ENCODE data around the gene PLA2G4D. TPM values are rescaled to one million over a fixed set of nuclear protein-coding genes. Genes with fewer than 3 reads are reported as not detected.

The PLA2G4D gene
- total RNA-seq, 1 donor from 2014 or later, result not detected

DNA sequence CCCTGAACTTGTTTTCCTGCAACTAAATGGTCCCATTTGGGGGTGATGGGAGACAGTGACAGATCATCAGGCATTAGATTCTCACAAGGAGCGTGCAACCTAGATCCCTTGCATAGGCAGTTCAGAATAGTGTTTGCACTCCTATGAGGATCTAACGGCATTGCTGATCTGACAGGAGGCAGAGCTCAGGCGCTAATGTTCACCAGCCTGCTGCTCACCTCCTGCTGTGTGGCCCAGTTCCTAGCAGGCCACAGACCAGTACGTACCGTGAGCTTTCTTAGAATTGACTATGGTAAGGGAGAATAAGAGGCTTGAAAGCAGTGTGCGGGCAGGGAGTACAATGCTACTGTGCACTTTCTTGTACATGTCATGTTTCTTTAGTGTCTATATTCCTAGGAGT, 56.0 kb downstream of the PLA2G4D start:
- intact Hi-C loops (cut with DNase I), result no loop called here
- DNase-seq (ENCODE audit: low spot score), result no peak
- no peak for ATAC-seq

DNA sequence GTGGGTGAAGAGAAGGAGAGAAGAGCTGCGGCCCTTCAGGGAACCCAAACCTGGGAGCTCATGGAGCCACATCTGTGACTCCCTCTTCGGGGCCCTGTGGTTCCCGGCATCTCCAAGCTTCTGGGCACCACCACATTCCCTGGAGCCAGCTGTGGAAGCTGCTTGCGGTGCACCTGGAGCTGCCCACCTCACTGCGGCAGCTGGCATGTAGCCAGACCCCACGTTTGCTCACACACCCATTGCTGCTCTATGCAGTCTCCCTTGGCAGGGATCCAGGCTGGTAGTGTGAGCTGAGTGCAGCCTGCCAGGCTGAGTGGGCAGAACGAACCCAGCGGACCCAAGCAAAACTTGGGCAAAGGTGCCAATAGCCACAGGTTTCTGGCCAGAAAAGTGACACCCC, 56.7 kb downstream of the PLA2G4D start:
- intact Hi-C loops (cut with DNase I), result no loop called here
- DNase-seq (ENCODE audit: low spot score) (no peak), ATAC-seq (no peak)

DNA sequence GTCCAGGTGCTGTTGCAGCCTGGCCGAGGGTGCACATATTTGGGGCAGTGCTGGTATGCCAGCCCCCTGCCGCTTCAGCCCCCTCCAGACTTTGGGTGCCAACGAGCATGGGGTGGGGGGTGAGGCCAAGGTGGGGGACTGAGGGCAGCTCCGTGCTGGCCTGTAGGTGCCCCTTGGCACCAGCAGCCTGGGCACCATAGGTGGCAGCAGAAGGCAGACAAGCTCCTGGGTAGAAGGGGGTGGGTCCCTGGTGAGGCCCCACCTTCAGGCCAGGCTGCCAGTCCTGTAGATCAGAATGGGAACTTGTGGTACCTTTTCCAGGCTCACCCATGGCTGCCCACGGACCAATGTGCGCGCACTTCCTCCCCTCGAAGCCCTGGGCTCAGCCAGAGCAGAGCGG, 57.4 kb downstream of the PLA2G4D start:
- DNase-seq (ENCODE audit: low spot score) (no peak), ATAC-seq (no peak)
- intact Hi-C loops (cut with DNase I), result no loop called here

DNA sequence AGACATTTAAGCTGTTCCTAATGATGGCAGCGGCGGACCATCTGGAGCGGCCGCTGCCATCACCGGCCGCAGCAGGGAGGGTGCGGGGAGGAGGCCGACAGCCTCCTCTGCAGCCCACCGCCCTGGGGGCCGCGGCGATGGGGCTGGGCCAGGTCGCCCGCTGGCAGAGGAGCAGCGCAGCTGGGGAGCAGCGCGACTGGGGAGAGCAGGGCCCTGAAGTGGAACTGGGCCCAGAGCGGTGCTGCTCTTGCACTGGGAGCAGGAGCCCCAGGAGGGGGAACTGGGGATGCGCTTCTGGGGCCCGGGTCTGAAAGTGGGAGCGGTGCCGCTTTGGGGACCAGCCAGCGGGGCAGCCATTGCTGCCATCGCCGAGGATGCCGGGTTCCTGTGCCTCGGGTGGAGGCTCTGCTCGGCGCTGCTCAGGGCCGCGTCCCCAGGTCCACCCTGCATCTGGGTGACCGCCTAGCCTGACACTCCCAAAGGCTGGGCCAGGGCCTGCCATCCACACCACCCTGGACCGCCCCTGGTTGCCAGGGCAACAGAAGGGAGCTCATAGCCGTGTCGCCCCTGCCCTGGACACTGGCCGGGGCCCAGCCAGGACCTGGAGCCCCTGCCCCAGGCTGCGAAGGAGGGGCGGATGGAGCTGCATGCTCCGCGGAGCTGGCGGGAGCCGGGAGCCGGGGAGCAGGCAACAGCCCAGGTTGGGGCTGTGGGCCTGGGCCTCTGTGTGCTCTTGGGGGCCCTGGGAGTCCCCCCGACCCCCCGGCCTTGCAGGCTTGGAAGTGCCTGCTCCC, 58.1 kb downstream of the PLA2G4D start:
- intact Hi-C loops (cut with DNase I), result no loop called here
- no peak for ATAC-seq
- DNase-seq (ENCODE audit: low spot score), result no peak

DNA sequence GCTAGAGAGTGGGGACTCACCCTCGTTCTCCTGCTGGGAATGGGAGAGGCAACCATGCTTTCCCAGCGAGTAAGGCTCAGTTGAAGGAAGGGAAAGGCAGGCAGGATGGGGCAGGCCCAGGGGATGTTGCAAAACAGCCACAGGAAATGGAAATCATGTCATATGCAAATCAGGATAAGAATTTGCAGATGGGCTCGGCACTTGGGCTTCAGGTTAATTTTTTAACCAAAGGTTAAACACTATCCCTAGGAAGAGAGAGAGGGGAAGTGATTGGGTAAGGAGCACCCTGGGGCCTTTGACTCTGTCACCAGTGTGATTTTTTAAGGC, 59.0 kb downstream of the PLA2G4D start:
- DNase-seq (ENCODE audit: low spot score), result no peak
- intact Hi-C loops (cut with DNase I), result no loop called here
- no peak for ATAC-seq

DNA sequence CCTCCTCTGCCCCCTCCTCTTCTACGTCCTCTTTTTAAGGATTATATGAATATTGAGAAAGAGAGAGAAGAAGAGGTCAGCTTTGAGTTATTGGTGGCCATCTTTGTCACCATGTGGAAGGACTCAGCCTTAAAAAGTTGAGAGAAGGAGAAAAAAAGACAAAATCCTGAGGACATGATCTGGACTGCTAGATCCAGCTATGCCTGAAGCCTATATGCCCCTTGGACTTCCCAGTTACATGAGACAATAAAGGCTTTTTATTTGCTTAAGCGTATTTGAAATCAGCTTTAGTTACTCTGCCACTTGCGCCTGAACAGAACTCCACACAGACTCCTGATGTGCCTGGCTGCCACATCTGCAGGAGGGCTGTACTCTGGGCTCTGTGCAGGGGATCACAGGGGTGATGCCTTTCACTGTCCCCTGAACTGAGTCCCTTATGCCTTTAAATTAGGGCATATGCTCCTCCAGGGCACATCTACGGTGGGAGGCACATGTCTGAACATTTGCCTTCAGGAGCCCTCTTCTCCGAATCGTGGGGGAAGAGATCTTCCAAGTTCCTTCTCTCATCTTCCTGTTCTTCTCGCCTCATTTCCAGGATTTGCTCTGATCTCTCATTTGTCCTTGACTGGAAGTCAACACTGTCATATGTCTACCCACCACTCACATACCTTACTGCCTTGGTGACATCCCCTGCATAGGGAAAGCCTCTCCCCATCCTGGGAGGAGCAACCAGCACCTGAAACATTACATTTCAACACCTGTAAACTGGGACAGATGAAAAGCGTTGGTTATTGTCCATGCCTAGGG, 59.5 kb downstream of the PLA2G4D start:
- no peak for DNase-seq (ENCODE audit: low spot score)
- intact Hi-C loops (cut with DNase I), result no loop called here

DNA sequence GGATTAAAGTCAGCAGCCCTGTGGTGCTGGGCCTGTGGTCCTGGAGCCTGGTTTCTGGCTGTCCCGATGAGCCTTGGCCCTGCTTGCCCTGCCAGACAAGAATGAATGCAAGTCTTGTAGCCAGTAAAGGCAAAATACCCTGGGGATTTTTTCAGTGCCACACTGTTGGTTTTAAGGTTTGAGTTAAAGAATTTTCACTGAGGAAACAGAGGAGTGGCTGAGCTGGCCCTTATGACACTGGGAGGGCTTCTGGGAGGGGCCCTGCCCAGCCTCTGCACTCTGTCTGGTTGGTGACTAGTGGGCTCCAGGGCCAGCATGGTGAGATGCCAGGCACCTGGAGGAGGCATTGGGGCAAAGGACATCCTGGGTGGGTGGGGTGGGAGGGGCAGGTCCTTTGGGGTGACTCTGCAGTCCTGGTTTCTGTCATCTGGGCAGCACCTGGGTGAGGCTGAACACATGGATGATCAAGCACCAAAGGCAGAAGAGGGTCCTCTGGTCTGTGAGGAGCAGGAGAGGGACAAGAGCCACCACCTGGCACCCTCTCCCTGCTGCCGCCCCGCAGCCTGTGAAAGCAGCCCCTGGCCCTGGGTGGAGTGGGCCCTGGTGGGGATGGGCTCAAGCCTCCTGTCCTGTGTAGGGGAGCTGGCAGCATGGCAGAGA, 61.0 kb downstream of the PLA2G4D start:
- DNase-seq (ENCODE audit: low spot score), result no peak
- ATAC-seq, result no peak
- intact Hi-C loops (cut with DNase I), result no loop called here

More for the DNA sequence above, 59.5 kb downstream of the PLA2G4D start:
- no peak for ATAC-seq

DNA sequence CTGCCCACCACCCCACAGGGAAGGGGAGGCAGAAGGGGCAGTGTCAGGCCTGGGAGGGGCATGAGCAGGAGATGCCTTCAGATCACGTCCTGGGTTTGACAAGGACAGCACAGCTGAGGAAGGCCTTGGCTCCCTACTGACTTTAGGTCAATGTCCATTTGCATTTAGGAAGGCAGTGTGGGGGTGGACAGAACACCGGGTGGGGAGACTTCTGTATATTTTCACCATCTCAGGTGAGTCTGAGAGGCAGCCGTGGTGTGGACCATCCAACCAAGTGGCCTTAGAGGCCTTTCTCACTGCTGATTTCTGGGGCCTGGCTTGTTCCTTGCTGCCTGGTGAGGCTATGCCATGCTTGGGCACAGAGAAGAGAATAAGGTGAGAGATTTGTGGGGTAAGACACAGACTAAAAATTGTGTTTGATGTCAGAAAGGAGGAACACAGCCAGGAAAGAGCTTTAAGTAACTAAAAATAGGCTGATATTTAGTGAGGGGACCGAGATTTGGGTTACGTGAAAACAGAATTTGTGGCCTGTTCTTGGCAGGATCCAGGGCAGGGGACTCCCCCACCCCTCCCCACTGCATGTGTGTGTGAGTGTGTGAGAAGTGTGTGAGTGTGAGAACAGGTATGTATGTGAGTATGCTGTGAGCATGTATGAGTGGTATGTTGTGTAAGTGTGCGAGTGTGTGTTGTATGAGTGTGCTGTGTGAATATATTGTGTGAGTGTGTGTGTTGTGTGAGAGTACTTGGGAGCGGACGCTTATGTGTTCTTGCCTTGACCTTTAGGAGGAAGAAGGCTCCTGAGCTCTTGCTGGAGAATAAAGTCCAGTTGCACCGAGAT, 61.8 kb downstream of the PLA2G4D start:
- intact Hi-C loops (cut with DNase I), result no loop called here
- ATAC-seq (no peak), DNase-seq (ENCODE audit: low spot score) (no peak)

DNA sequence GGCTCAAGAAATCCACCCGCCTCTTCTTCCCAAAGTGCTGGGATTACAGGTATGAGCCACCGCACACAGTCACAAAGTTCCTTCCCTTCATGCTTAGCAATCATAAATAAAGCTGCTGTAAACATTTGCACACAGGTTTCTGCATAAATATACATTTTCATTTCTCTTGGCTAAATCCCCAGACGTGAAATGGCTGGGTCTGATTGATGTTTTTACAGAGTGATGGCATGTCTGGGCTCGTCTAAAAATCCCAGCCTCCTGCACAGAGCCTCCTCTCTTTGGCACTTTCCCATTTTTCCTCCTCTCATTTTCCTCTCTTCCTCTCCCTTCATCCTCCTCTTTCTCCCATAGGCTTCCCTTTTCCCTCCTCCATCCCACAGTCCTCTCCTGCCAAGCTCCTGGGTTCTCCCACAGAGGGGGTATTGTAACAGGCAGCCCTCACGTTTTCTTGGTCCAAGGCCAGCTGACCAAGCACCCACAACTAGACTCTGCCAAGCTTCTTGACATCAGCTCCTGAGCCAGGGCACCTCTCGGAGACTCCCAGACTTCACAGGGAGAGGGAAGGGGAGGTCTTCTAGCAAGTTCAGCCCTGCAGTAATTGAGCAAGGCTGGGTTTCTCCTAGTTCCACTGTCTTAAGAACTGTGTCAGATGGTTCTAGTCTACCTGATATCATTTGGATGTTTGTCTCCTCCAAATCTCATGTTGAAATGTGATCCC, 63.0 kb downstream of the PLA2G4D start:
- DNase-seq (ENCODE audit: low spot score) (no peak), ATAC-seq (no peak)
- intact Hi-C loops (cut with DNase I), result no loop called here

DNA sequence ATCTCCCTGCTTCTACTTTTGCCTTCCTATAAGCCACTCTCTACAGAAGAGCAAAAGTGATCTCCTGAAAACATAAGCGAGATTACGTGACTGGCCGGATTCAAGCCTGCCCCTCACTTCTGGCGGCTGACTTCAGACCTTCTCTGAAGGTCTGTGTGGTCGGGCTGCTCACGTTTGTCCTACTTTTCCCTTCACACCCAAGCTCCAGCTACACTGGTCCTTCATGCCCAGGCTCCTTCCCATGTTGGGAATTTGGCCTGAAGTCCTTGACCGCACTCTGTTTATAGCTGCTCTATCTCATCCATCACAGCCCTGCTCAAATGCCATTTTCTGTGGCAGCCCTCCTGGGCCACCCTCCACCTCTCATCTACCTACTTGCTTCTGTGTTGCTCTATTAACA, 66.8 kb downstream of the PLA2G4D start:
- ATAC-seq (no peak), DNase-seq (ENCODE audit: low spot score) (no peak)
- intact Hi-C loops (cut with DNase I), result no loop called here

DNA sequence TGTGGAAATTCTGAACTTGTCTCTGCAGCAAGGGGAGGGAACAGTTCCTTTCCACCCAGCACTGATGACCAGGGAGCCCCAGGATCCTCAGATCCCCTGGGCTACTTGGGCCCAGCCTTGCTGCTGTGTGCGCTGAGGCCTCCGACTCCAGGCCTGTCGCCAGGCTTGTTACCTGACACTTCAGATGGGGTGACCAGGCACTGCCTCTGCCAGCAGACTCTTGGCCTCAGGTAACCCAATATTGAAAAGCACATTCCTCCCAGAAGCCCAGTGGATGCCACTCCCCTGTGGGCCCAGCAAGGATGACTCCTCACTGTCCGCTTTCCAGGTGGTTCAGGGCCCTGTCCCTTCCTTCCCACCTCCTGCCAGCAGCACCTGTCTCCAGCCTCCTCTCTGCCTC, 70.1 kb downstream of the PLA2G4D start:
- no peak for DNase-seq (ENCODE audit: low spot score)
- ATAC-seq, result no peak
- intact Hi-C loops (cut with DNase I), result no loop called here

DNA sequence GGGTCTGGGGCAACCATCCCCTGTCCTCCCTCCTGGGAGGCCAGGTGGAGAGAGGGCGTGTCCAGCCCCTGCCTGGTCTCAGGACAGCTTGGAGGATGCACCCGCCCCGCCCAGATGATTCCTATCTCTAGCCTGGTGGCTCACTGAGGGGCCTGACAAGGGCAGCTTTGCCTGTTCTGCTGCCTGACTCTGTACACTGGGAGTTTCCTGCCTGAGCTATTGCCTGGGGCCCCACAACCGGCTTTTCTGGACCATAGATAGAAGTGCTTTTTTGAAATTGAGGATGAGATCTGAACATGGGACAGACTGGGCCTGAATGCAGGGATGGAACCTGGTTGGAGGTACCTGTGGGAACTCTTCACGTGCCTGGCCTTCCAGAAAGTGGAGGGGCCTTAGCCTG, 72.8 kb downstream of the PLA2G4D start:
- intact Hi-C loops (cut with DNase I), result no loop called here
- ATAC-seq (no peak), DNase-seq (ENCODE audit: low spot score) (no peak)

DNA sequence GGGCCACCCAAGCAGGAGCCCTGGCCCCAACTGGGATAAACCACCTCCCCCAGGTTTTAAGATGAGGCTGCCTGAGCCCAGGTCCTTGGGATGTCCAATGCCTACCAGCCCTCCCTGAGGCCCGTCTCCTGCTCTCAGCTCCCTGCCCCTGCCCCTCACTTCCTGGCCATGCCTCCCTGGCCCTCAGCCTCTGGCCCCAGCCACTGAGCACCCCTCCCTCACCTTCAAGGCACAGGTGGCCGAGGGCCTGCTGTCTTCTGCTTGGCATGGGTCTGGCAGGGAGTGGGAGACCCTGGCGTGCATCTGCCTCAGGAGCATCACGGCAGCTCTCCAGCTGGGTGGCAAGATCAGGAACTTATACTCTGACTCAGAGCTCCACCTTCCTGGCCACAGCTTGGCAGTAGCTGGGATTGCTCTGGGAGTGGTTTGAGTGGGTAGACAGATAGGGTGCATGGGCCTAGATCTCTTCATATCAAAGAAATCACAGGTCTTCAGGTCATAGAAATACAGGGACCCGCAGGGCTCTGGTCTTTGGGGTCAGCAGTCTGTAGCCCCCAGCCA, 73.6 kb downstream of the PLA2G4D start, which contains the start of gene PLA2G4E:
Gene PLA2G4E, minus strand, starts transcription at position 330 of the 561 bp plus-strand sequence. Its CDS starts 12 bp downstream, at position 318.
- no peak for DNase-seq (ENCODE audit: low spot score)
- intact Hi-C loops (cut with DNase I), result no loop called here
- ATAC-seq, result no peak

DNA sequence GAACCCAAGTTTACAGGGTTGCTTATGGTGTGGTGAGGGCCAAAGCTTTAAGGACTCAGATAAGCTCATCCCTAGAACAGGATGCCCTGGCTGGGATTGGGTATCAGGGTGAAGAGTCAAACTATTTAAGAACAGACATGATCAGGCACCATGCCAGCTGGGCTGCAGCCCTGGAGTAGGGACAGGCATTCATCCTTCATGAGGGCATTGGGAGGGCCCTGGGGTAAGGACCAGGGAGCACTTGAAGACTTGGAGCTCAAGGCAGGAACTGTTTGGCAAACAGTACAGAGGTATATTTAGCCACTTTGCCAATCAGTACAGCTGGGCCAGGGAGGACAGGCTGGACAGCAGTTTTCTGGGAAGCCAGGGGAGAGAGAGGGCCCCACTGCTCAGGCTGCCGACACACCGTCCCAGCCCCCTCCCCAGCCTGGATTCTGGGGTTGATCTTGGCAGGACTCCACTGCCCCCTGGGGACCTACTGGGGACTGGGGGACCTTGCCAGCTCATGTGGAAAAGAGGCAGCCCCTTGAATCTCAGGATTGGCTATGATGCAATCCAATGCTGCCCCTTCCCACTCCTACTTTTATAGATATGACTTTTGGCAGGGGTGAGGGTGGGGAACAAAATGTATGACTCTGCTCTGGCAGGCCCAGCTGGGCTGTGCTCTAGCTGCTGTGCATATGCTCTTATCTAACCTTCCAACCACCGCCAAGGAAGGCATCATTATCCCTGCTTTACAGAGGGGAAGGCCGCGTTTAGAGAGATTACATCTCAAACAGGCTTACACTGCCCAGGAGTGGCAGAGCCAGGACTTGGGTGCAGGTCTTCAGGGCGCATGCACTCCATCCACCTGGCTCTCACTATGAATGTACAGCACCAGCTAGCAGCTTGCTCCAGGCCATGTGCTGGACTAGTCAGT, 75.8 kb downstream of the PLA2G4D start:
- intact Hi-C loops (cut with DNase I), result loop anchor here (5.0 kb wide), 1 partner anchor 434 kb away; no protein-coding TSS in a partner anchor
- DNase-seq (ENCODE audit: low spot score), result no peak
- ATAC-seq, result peak; percentile 45
